NCI-H2171 (cell line): Measurements from ENCODE around the gene IFNA13.
A peak's percentile ranks its signal among the peaks of the same experiment; 100 is the strongest.

Experiments used
- DNase-seq: peaks from one replicate; lab custom pipeline; 2025; lab: John Stamatoyannopoulos, UW

The IFNA13 gene

DNA sequence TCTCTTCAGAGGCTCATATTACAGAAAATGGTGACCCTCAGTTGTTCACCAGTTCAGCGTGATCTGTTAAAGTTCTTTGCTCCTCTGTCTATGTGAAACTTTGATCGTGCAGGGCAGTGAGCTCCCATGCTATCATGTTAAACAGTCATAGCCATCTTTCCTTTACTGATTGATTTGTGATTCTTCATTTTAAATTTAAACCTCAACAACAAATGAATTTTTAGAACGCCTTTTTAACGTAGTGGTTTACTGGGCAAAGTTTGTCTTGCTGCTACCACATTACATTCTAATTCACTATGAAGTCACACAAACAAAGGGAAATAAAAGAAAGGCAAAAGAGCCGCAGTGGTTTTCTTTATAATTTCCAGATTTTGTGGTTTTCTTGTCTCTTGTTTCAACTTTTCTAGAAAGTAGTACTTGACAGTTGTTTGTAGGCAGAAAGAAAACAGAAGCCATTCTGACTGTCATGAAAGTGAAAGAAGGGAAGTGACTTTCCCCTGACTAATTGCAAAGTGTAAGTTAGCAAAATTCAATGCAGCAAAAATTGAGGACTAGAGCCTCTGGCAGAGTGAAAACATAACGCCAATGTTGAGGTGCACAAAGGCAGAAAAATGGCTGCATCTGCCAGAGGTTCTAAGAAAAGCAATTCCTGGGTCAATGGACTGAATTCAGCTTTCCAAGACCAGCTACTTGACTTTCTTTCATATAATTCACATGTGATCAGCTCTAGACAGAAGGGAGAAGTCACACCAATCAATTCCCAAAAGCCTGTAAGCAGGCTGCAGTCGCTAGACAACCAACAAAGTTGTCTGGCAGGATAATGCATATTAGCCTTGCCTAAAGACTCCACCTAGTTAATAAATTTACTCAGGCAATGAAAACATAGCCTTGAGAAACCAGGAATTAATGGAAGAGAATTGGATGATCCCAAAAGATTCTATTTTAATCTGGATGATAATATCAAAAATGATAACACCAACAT lies 10.1 kb downstream of the IFNA13 start:
- DNase-seq = no peak

DNA sequence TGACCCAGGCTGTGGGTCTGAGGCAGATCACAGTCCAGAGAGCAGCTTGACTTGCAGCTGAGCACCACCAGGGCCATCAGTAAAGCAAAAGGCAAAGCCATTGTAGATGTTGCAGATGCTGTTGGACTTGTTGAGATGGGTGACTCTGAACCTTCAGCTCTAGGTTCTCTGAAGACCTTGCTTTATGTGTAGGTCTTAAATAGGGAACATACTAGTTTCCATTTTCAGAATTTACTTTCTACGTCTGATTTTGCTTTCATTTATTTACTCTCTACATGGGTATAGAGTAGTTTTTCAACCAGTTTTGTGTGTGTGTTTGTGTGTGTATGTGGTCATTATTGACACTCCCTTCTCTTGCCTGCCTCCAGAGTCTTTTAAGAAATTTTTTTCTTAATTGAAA lies 17.1 kb downstream of the IFNA13 start, which contains the start of gene IFNA6:
IFNA6 (minus strand) TSS at position 101 of the 400 bp plus-strand sequence; CDS start at position 101, 0 bp downstream.
- DNase-seq = no peak

- DNase-seq = no peak
These were observed 19.4 kb downstream of the IFNA13 start for GRCh38 chr9:21348430-21348970.

GRCh38 chr9:21340735-21341134 lies 27.1 kb downstream of the IFNA13 start:
- DNase-seq = no peak

DNA sequence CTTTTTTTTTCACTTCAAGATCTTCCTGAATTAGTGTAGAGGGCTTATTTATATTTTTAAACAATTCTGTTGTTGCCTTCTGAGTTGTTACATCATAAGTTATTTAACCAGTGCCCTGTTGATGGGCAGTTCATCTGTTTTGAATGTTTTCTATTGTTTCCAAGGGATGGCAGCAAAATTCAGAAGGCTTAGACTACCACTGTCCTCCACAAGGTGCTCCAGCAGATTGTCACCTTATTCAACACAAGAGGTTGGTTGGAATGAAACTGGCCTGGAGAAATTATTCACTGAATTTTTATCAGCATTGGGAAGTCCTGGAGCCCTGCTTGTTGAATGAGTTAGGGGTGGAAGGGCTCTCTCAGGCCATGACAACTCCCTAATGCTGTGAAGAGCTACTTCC lies 31.4 kb downstream of the IFNA13 start:
- DNase-seq = no peak

DNA sequence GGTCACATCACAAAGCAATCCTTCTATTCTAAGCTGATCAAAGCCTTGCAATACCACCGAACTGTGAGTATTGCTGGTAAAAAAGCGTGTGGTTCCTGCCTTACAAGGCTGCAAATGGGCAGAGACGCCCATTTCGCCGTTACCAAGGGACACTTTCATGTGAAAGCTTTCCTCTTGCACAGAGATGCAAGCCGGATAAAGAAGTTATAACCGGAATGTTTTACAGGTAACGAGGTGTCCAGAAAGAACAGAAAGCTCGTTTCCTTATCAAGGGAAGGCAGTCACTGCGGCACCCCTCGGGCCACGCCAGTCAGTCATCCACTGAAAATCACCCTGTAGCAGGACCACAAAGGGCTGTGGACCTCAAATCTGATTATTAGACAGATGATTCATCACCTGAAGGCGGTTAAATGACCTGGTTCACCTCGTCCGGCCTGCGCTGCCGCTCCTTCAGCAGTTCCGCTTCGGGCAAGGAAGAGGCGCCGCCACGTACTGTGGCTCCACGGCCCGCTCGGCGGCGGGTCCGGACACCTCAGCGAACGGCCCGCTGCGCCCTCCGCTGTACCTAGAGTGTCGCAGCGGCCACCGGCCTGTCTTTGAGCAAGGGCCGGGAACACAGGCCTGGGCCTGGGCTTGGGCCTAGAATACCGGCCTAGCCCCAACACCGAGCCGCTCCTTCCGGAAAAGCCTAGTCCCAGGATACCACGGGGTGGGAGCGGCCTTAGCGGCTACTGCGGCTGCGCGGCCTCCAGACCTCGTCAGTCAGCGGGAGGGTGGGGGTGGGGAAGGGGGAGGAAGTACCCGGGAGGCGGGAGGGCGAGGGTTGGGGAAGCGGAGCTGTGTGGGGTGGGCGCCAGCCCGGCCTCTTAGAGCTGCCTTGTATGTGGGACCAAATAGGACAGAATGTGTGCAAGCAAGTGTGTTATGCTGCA lies 32.9 kb downstream of the IFNA13 start, which contains the start of gene KLHL9:
KLHL9 (minus strand) TSS at position 704 of the 932 bp plus-strand sequence; CDS start at position 159, 545 bp downstream.
- peak; percentile 58 for DNase-seq

DNA sequence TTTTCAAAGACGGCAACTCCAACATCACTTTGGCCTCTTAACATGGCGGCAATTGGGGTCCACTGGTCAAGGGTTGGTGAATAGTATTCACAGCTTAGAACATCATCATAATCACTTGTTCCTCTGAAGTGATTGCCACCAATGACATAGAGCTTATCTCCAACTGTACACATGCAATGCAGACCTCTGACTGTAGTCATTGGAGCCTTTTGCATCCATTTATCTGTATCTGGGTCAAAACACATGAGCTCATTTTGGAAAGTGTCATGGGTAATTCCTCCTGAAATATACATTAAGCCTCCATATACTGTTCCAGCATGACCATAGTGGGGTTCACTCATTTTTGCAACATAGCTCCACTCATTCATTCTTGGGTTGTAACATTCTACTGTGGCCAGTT lies 34.6 kb downstream of the IFNA13 start:
- no peak for DNase-seq

GRCh38 chr9:21331676-21332402 lies 36.0 kb downstream of the IFNA13 start:
- no peak for DNase-seq

- no peak for DNase-seq
These were observed 41.2 kb downstream of the IFNA13 start for GRCh38 chr9:21326526-21327139.

GRCh38 chr9:21324047-21324446 lies 43.8 kb downstream of the IFNA13 start:
- no peak for DNase-seq

DNA sequence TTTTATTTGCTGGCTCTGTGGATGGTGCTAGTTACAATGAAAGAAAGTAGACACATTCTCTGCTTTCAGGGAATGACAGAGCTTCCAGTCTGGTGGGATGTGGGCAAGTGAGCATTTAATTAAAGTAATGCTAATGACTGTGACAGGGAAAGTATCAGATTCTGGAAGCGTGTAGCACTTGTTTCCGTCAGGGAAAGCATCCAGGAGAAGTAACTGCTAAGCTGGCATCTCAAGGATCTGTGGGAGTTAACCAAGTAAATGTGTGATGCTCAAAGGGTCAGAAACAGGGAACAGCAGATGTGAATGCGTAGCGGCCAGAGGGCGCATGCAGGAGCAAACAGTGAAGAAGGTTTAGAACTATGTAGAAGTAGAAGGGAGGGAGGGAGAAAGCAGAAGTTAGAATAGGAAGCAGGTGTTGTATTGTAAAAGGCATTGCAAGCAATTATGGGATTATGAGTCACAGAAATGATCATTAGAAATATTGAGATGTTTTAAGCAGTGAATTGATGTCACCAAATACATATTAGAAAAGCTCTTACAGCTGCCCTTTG lies 44.9 kb downstream of the IFNA13 start:
- no peak for DNase-seq

DNA sequence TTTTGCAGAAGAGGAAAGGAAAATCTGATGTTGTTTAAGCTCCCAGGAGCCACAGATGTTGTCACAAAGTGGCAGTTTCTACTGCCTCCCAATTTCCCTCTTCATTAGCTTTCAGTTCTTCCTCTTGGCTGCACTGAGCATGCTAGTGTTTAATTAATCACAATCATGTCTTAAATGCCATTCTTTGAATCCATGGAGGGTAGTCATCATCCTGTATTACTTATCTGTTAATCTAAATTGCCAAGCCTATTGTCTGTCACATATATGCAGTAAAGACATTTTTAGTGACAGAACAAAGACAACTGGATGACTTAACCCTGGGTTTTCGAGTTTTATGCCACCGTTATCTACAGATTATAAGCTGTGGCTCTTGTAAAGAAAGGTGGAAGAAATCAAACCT lies 47.4 kb downstream of the IFNA13 start:
- no peak for DNase-seq

DNA sequence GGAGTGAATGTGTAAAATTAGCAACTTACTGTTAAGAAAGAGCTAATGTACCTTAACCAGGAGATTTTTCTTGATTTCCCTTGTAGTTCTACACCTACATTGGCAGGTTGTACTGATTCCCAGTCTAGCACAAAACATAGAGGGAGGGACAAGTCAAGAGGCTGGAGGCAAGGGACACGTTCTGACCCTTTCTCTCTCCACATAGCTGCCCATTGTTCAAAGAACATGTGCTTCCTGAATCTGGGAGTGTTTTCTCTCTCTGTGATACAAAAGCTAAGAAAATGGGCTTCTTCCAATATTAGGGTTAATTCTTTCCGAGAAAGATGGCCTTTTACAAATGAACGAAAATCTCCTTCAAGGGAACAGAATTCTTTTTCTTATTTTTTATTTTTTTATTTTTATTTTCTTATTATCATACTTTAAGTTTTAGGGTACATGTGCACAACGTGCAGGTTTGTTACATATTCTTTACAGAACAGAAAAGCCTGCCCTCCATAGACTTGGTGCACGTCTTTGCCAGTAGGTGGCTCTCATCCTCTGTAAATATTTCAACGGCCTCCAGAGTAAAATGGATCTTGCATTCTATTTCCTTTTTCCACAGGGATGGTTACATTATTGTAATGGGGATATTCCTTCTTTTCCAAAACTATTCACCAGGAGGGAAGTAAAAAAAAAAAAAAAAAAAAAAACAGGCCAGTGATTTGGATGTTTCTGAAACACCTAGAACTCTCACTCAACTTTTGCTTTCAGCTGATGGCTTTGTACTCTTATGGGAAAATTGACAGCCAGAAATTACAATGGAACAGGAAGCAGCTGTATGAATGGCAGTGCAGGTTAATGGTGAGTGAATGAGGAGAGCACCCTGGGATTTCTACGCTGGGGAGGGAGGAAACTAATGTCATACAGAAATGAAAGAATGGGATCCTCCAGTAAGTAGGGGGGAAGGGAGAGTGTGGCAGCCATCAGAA lies 49.6 kb downstream of the IFNA13 start:
- DNase-seq = peak; percentile 3
